Erythroblast (primary cell): Measurements from ENCODE around the gene GOLGA6L25.
"Not testable (repeated sequence)": the region's sequence is repeated elsewhere in the genome, so short reads cannot be mapped to it uniquely, and the experiment has no call there.

Experiments
- GATA1 ChIP-seq: IDR thresholded peaks from 2 replicates; pipeline ENCODE4 v1.6.1; 2011; ENCODE audit warnings: low read depth, mild to moderate bottlenecking, control low read depth, low read length, moderate library complexity
- POLR2A ChIP-seq: IDR thresholded peaks from 2 replicates; pipeline ENCODE4 v1.6.1; 2011; ENCODE audit warnings: mild to moderate bottlenecking, low read length

DNA sequence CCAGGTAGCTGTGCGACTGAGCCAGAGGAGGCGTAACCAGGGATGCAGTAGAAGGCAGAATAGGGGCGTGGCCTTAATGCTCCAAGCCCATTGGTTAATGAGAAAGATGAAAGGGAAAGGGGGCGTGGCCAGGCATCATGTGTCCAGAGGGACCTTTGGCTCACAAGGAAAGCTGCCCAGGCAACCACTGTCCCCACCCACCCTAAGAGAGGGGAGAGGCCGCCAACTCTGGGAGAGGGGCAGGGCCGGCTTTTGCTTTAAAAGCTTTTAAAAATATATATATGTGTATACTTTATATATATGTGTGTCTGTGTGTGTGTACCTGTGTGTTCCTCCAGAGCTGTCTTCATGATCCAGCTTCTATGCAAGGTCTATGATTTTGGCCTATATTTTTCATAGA lies 20.4 kb upstream of the GOLGA6L25 start, which contains the start of gene GOLGA8G:
- TF ChIP-seq POLR2A, GATA1: not testable (repeated sequence)
